ENCODE data around the gene SKIC2. TPM values are rescaled to one million over a fixed set of nuclear protein-coding genes. Genes with fewer than 3 reads are reported as not detected.
"Not testable (repeated sequence)": the region's sequence is repeated elsewhere in the genome, so short reads cannot be mapped to it uniquely, and the experiment has no call there.

Gene SKIC2
- total RNA-seq, 3 donors from 2014 or later: 58.6 to 87.2 (median 81.2) TPM

DNA sequence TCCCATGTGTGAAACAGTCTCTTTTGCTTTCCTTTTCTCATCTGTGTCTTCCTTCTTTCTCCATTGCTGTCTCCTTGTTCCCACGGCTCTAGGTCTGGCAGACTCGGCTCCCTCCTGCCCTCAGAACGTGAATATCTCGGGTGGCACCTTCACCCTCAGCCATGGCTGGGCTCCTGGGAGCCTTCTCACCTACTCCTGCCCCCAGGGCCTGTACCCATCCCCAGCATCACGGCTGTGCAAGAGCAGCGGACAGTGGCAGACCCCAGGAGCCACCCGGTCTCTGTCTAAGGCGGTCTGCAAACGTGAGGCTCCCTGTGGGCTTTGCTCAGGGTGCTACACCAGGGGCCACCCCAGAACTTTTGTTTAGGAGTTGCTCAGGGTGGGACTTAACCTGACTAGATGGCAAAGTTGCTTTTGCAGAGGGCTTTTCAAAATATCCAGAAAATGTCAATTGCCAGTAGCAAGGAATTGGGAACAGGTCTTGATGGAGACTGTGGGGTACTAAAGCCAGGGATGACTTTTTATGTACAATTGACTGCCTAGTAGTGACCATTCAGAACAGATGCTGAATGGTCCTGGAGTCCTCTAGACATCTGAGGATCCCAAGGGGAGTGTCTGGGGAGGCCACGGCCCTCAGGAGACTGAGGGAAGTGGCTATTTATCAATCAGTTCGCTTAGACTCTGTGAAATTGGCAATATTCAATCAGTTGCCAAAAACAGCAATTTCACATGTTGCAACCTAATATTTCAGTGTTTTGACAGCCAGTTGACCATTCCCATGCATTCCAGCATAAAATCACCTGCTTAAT lies 30.9 kb upstream of the SKIC2 start:
- Histone ChIP-seq H3K36me3 (ENCODE audit: low read depth) (no peaks in the 10 kb centered on the region), H3K9me3 (no peaks in the 10 kb centered on the region), H3K4me3 (no peak overlapping the region), H3K4me1 (ENCODE audit: low read depth) (no peaks in the 10 kb centered on the region)
- TF ChIP-seq, protein P1, sequence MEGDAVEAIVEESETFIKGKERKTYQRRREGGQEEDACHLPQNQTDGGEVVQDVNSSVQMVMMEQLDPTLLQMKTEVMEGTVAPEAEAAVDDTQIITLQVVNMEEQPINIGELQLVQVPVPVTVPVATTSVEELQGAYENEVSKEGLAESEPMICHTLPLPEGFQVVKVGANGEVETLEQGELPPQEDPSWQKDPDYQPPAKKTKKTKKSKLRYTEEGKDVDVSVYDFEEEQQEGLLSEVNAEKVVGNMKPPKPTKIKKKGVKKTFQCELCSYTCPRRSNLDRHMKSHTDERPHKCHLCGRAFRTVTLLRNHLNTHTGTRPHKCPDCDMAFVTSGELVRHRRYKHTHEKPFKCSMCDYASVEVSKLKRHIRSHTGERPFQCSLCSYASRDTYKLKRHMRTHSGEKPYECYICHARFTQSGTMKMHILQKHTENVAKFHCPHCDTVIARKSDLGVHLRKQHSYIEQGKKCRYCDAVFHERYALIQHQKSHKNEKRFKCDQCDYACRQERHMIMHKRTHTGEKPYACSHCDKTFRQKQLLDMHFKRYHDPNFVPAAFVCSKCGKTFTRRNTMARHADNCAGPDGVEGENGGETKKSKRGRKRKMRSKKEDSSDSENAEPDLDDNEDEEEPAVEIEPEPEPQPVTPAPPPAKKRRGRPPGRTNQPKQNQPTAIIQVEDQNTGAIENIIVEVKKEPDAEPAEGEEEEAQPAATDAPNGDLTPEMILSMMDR (IDR thresholded peaks at IDR 0.05): no peak
- DNase-seq (no peak), ATAC-seq (peak; percentile 31)
- intact Hi-C loops (cut with DNase I, micrococcal nuclease): no loop called here

DNA sequence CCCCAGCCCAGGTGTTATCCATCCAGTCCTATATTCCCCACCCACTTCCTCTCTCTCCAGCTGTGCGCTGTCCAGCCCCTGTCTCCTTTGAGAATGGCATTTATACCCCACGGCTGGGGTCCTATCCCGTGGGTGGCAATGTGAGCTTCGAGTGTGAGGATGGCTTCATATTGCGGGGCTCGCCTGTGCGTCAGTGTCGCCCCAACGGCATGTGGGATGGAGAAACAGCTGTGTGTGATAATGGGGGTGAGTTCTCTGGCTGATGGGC lies 30.4 kb upstream of the SKIC2 start:
- ATAC-seq (no peak), DNase-seq (no peak)
- no peak overlapping the region for H3K4me3 ChIP-seq
- H3K4me1 ChIP-seq (ENCODE audit: low read depth): no peaks in the 10 kb centered on the region
- no peaks in the 10 kb centered on the region for H3K9me3 ChIP-seq
- intact Hi-C loops (cut with DNase I, micrococcal nuclease): no loop called here
- TF ChIP-seq, protein P1 (IDR thresholded peaks at IDR 0.05): no peak
- H3K36me3 ChIP-seq (ENCODE audit: low read depth): no peaks in the 10 kb centered on the region

DNA sequence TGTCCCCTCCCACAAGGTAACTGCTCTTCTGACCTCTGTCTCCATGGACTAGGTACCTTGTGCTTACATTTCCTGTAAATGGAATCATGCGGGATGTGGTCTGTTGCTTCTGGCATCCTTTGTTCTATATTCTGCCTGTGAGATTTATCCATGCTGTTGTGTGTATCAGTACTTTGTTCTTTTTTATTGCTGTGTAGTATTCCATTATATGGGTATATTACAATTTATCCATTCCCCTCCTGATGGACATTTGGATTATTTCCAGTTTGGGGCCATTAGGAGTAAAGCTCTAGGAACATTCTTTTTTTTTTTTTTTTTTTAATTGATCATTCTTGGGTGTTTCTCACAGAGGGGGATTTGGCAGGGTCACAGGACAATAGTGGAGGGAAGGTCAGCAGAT lies 28.0 kb upstream of the SKIC2 start:
- TF ChIP-seq, protein P1 (IDR thresholded peaks at IDR 0.05): no peak
- intact Hi-C loops (cut with DNase I, micrococcal nuclease): no loop called here

DNA sequence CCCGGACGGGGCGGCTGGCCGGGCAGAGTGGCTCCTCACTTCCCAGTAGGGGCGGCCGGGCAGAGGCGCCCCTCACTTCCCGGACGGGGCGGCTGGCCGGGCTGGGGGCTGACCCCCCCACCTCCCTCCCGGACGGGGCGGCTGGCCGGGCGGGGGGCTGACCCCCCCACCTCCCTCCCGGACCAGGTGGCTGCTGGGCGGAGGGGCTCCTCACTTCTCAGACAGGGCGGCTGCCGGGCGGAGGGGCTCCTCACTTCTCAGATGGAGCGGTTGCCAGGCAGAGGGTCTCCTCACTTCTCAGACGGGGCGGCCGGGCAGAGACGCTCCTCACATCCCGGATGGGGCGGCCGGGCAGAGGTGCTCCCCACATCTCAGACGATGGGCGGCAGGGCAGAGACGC lies 26.8 kb upstream of the SKIC2 start:
- H3K36me3 ChIP-seq (ENCODE audit: low read depth); DNase-seq; H3K4me1 ChIP-seq (ENCODE audit: low read depth); ATAC-seq; H3K9me3 ChIP-seq; intact Hi-C loops (cut with DNase I, micrococcal nuclease); H3K4me3 ChIP-seq: not testable (repeated sequence)

More for the DNA sequence above, 28.0 kb upstream of the SKIC2 start:
- Histone ChIP-seq H3K9me3 (no peaks in the 10 kb centered on the region), H3K36me3 (ENCODE audit: low read depth) (no peaks in the 10 kb centered on the region), H3K4me3 (no peak overlapping the region), H3K4me1 (ENCODE audit: low read depth) (no peaks in the 10 kb centered on the region)
- no peak for ATAC-seq
- no peak for DNase-seq

DNA sequence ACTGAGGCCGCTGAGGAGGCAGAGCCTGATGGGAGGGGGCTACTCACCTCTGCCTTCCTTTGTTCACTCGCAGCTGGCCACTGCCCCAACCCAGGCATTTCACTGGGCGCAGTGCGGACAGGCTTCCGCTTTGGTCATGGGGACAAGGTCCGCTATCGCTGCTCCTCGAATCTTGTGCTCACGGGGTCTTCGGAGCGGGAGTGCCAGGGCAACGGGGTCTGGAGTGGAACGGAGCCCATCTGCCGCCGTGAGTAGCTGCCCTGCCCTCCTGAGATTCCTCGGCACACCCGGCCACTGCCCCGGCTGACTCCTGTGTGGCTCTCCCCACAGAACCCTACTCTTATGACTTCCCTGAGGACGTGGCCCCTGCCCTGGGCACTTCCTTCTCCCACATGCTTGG lies 25.4 kb upstream of the SKIC2 start:
- no peak overlapping the region for H3K4me3 ChIP-seq
- ATAC-seq: no peak
- H3K4me1 ChIP-seq (ENCODE audit: low read depth): no peaks in the 10 kb centered on the region
- no peaks in the 10 kb centered on the region for H3K36me3 ChIP-seq (ENCODE audit: low read depth)
- TF ChIP-seq, protein P1 (IDR thresholded peaks at IDR 0.05): no peak
- H3K9me3 ChIP-seq: no peaks in the 10 kb centered on the region
- intact Hi-C loops (cut with DNase I, micrococcal nuclease): no loop called here
- no peak for DNase-seq

DNA sequence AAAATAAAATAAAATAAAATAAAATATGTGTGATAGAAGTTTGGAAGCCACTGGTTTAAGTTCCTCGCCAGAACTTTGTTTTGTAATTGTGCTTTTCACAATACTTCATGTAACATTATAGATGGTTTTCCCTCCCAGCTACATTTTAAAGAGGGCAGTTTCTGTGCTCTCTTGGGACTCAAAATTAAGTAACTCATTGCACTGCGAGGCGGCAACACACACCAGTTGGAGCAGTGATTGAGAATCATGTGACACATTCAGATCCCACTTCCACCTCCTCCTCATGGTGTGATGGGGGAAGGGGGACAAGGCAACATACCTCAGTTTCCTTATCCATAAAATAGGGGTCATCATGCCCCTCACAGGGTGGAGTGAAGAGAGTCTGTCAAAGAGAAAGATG lies 24.0 kb upstream of the SKIC2 start:
- TF ChIP-seq, protein P1 (IDR thresholded peaks at IDR 0.05): no peak
- no peak for ATAC-seq
- intact Hi-C loops (cut with DNase I, micrococcal nuclease): no loop called here

More for the DNA sequence above, 24.0 kb upstream of the SKIC2 start:
- Histone ChIP-seq H3K9me3 (no peaks in the 10 kb centered on the region), H3K36me3 (ENCODE audit: low read depth) (no peaks in the 10 kb centered on the region), H3K4me1 (ENCODE audit: low read depth) (no peaks in the 10 kb centered on the region), H3K4me3 (no peak overlapping the region)
- no peak for DNase-seq
